Upper lobe of left lung (tissue), 6 donors: ENCODE results near the gene PPM1M. TPM values are rescaled to one million over a fixed set of nuclear protein-coding genes. Genes with fewer than 3 reads are reported as not detected.

Experiments used
- ATAC-seq, 2 donors: fragments of 200-7000 bp; cut with Tn5 transposase; one replicate each; pipeline ENCODE4 v1.9.1; 2022; ENCODE audit warnings: mild to moderate bottlenecking in 2 of 2, moderate library complexity in 2 of 2; ENCODE audit not compliant: low FRiP score in 2 of 2
- DNase-seq, 2 donors: peaks; one replicate each; pipeline ENCODE4 v3.0.0-alpha.2; 2019 to 2020
- H3K27ac ChIP-seq, 4 donors: fragments of 200-600 bp; sonication (generic); one replicate each; pipeline ENCODE4 v1.5.1; 2016 to 2019
- H3K27me3 ChIP-seq, 4 donors: fragments of 200-600 bp; sonication (generic); one replicate each; pipeline ENCODE4 v1.5.1; 2017 to 2019
- H3K36me3 ChIP-seq, 4 donors: fragments of 200-600 bp; sonication (generic); one replicate each; pipeline ENCODE4 v1.5.1; 2016 to 2019
- H3K4me1 ChIP-seq, 4 donors: fragments of 200-600 bp; sonication (generic); one replicate each; pipeline ENCODE4 v1.5.1; 2018 to 2019
- H3K4me3 ChIP-seq, 4 donors: fragments of 200-600 bp; sonication (generic); one replicate each; pipeline ENCODE4 v1.5.1; 2017 to 2019; ENCODE audit warnings: mild to moderate bottlenecking in 2 of 4, moderate library complexity in 1 of 4
- H3K9me3 ChIP-seq, 4 donors: fragments of 200-600 bp; sonication (generic); one replicate each; pipeline ENCODE4 v1.5.1; 2018 to 2019
- EP300 ChIP-seq, 4 donors: sonication (generic); formaldehyde crosslinking; IDR thresholded peaks; one replicate each; pipeline ENCODE4 v1.5.1; 2017; ENCODE audit warnings: antibody characterized with exemption in 4 of 4, control low read depth in 2 of 4
- POLR2A ChIP-seq, 4 donors: fragments of 450-650 bp; IDR thresholded peaks; one replicate each; pipeline ENCODE4 v1.5.1; 2016 to 2017; ENCODE audit warnings: antibody characterized with exemption in 4 of 4, mild to moderate bottlenecking in 2 of 4
- POLR2AphosphoS5 ChIP-seq, 2 donors: sonication (generic); formaldehyde crosslinking; IDR thresholded peaks; one replicate each; pipeline ENCODE4 v1.5.1; 2017; ENCODE audit warnings: antibody characterized with exemption in 2 of 2
- WGBS, 2 donors: methylation state at CpG; one replicate each; pipeline ENCODE4 v1.1.5; 2017 to 2018; 5-methylcytosine and 5-hydroxymethylcytosine counted together
- total RNA-seq, 6 donors: library from RNA; depleted of rRNA in 4 of 6; stranded (reverse); fragments of >200 nt in 4 of 6; gene quantifications; one replicate each; pipeline versions ENCODE4 v1.1.0 to v1.2.1, GENCODE V29; 2016 to 2021
- TF ChIP-seq, protein P1 (sequence below), 6 experiments: fragments of 450-650 bp in 4 of 6; fragments of 200-600 bp in 2 of 6; sonication (generic) in 2 of 6; IDR thresholded peaks; one replicate each; pipeline ENCODE4 v1.5.1; 2016 to 2019; ENCODE audit warnings: antibody characterized with exemption in 6 of 6
- donor health status: DM: no; HTN: no; CAD: no; lungs with moderate emphysema.
- donor health status: DM: no; HTN: yes; CAD: no; lungs with severe emphysema.

Gene PPM1M
- total RNA-seq, 6 donors from 2014 or later, result 18.7 to 68.1 (median 47.8) TPM

DNA sequence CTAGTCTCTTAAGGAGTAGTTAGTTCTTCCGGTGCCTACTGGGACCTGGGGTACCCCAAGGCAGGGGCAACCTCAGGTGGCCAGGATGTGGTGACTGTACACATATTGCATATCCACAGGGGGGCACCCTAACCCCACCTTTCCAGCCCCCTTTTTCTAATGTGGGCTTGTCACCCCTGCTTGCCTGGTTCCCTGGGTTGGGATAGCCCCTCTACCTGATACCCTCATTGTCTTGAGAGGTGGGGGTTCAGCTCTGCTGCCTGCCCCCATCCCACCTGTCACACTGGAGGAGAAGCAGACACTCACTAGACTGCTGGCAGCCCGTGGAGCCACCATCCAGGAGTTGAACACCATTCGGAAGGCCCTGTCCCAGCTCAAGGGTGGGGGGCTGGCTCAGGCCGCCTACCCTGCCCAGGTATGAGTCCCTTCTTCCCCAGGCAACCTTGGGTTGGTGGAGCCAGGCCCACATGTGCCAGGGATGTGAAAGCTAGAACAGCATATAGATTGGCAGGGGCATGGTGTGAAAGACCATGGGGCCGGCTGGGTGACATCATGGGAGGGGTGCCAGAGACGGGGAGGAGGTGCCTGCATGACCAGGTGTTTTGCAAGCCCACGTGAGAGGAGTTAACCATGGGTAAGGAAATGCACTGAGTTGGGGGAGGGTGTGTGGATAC lies 46.1 kb downstream of the PPM1M start:
- Histone ChIP-seq H3K27me3 (no peaks in the 10 kb centered on the region), H3K4me3 (no peak overlapping the region), H3K27ac (no peak overlapping the region), H3K36me3 (peaks cover 0 to 39% (median 19%) of the 10 kb centered on the region in 4 donors), H3K9me3 (no peaks in the 10 kb centered on the region), H3K4me1 (peaks cover 11 to 18% (median 12%) of the 10 kb centered on the region in 4 donors)
- no peak for ATAC-seq
- WGBS, 2 donors, result 69 to 81% methylated on average over 5 to 7 of the region's 7 CpGs
- no peak for TF ChIP-seq POLR2AphosphoS5 (IDR thresholded peaks at IDR 0.05)
- TF ChIP-seq, protein P1, sequence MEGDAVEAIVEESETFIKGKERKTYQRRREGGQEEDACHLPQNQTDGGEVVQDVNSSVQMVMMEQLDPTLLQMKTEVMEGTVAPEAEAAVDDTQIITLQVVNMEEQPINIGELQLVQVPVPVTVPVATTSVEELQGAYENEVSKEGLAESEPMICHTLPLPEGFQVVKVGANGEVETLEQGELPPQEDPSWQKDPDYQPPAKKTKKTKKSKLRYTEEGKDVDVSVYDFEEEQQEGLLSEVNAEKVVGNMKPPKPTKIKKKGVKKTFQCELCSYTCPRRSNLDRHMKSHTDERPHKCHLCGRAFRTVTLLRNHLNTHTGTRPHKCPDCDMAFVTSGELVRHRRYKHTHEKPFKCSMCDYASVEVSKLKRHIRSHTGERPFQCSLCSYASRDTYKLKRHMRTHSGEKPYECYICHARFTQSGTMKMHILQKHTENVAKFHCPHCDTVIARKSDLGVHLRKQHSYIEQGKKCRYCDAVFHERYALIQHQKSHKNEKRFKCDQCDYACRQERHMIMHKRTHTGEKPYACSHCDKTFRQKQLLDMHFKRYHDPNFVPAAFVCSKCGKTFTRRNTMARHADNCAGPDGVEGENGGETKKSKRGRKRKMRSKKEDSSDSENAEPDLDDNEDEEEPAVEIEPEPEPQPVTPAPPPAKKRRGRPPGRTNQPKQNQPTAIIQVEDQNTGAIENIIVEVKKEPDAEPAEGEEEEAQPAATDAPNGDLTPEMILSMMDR (IDR thresholded peaks at IDR 0.05), result peak in 5 of 6 experiments; percentile 29 to 44 (median 35)
- no peak for TF ChIP-seq EP300 (IDR thresholded peaks at IDR 0.05)
- no peak for DNase-seq

DNA sequence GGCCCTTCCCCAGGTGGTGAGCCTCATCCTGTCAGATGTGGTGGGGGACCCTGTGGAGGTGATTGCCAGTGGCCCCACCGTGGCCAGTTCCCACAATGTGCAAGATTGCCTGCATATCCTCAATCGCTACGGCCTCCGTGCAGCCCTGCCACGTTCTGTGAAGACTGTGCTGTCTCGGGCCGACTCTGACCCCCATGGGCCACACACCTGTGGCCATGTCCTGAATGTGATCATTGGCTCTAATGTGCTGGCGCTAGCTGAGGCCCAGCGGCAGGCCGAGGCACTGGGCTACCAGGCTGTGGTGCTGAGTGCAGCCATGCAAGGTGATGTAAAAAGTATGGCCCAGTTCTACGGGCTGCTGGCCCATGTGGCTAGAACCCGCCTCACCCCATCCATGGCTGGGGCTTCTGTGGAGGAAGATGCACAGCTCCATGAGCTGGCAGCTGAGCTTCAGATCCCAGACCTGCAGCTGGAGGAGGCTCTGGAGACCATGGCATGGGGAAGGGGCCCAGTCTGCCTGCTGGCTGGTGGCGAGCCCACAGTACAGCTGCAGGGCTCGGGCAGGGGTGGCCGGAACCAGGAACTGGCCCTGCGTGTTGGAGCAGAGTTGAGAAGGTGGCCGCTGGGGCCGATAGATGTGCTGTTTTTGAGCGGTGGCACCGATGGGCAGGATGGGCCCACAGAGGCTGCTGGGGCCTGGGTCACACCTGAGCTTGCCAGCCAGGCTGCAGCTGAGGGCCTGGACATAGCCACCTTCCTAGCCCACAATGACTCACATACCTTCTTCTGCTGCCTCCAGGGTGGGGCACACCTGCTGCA lies 46.9 kb downstream of the PPM1M start:
- Histone ChIP-seq H3K27ac (no peak overlapping the region), H3K36me3 (peaks cover 0 to 39% (median 22%) of the 10 kb centered on the region in 4 donors), H3K4me3 (no peak overlapping the region), H3K9me3 (no peaks in the 10 kb centered on the region), H3K4me1 (peaks cover 5 to 11% (median 6%) of the 10 kb centered on the region in 4 donors), H3K27me3 (no peaks in the 10 kb centered on the region)
- TF ChIP-seq POLR2AphosphoS5 (IDR thresholded peaks at IDR 0.05), result no peak
- ATAC-seq, result no peak
- 90 to 95% methylated on average over 9 to 20 of the region's 20 CpGs for WGBS, 2 donors
- DNase-seq, result peak in 1 of 2 donors; percentile 71

DNA sequence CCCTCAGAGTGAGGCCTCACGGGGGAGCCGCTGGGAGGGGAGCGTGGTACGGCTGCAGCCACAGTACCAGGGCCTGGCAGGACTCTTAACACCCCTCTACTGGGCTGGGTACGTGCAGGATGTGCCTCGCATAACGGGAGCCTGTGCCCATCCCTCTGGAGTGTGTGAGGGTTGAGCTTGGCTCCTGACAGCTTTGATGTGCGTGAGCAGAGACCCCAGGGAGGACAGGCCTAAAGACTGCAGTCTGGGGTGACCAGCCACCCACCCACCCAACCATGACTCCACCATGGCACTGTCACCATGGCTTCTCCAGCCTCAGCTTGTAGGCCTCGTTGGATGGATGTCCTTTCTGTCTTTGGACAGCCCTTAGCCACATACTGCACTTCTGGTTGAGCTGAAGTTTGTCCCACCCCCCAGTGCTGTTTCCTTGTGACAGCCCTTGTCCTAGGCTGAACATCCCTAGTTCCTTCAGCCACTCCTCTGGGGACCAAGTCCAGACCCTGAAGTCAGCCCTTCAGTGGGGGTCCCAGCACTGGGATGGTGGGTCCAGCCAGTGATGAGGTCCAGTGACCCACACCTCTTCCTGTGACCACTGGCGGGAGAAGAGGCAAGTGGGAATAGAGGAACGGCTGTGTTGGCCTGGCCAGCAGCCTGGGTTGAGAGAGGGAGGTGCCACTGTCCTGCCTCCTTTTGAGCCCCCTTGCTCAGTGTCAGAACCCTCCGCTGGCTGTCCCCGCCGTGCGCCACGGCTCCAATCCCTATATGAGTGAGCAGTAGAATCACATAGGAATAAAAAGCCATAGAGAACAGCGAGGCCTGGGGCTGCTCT lies 48.1 kb downstream of the PPM1M start:
- H3K4me1 ChIP-seq, result peaks cover 2 to 12% (median 8%) of the 10 kb centered on the region in 4 donors
- H3K27me3 ChIP-seq, result no peaks in the 10 kb centered on the region
- no peak overlapping the region for H3K4me3 ChIP-seq
- DNase-seq (no peak), ATAC-seq (no peak)
- TF ChIP-seq EP300 (IDR thresholded peaks at IDR 0.05) (no peak), POLR2AphosphoS5 (IDR thresholded peaks at IDR 0.05) (no peak), POLR2A (IDR thresholded peaks at IDR 0.05) (no peak)
- TF ChIP-seq, protein P1 (IDR thresholded peaks at IDR 0.05), result no peak
- no peaks in the 10 kb centered on the region for H3K9me3 ChIP-seq
- no peak overlapping the region for H3K27ac ChIP-seq
- 81 to 92% methylated on average over 13 to 16 of the region's 17 CpGs for WGBS, 2 donors
- H3K36me3 ChIP-seq, result peaks cover 0 to 39% (median 22%) of the 10 kb centered on the region in 4 donors

DNA sequence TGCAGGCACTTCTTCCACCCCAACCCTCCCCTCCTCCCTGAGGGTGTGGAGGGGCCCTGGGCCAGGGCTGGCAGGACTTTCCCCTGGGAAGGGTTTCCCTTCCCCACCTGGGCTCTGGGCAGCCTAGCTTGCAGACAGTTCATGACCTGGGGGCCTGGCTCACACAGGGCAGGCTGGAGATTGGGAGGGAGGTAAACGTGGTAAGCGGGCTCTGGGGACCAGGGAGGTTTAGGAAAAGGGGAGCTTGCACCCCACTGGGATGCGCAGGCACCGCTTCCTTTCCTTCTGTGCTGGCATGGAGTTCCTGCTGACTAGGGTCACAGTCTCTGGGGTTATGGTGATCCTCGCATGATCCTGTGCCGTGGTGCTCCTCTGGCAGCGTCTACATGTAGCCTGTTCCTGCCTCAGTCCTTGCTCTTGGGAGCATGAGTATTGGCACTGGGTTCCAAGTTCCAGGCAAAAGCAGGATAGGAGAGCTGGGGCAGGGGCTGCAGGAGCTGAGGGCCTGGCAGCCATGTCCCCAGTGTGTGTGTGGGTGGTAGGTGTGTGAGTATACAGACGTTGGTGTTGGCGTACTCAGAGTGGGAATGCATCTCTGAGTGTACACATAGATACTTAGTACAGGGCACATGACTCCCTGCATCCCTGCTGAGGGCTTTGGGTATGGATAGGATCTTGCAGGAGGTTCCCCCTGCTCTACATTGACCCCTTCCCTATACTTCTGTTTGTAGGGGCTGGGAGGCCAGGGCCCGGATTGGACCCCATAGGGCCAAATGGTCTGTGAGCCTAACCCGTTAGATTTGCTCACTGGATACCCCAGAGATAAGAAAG lies 49.0 kb downstream of the PPM1M start:
- no peak for DNase-seq
- 81 to 88% methylated on average over 7 to 11 of the region's 11 CpGs for WGBS, 2 donors
- no peak for ATAC-seq
- Histone ChIP-seq H3K36me3 (peaks cover 0 to 39% (median 22%) of the 10 kb centered on the region in 4 donors), H3K4me1 (peaks cover 1 to 14% (median 13%) of the 10 kb centered on the region in 4 donors), H3K27ac (no peak overlapping the region), H3K4me3 (no peak overlapping the region), H3K27me3 (no peaks in the 10 kb centered on the region), H3K9me3 (no peaks in the 10 kb centered on the region)
- TF ChIP-seq POLR2AphosphoS5 (IDR thresholded peaks at IDR 0.05), result no peak
- TF ChIP-seq, protein P1 (IDR thresholded peaks at IDR 0.05), result no peak
